NCI-H460 (cell line): ENCODE measurements around the gene GJA4. TPM values are rescaled to one million over a fixed set of nuclear protein-coding genes. Genes with fewer than 3 reads are reported as not detected.

Experiments used
- DNase-seq: peaks from one replicate; pipeline ENCODE4 v3.0.0-alpha.2; 2016; ENCODE audit warnings: low read depth; ENCODE audit errors: extremely low read depth
- polyA plus RNA-seq: library from polyadenylated mRNA; depleted of rRNA; stranded (reverse); fragments of >200 nt; gene quantifications from 2 replicates; pipeline ENCODE4 v1.2.3, GENCODE V29; 2014; cell fraction: nucleus; rRNA removed
- total RNA-seq: library from RNA; depleted of rRNA; stranded (reverse); fragments of >200 nt; shearing (Covaris generic); gene quantifications from 2 replicates; pipeline ENCODE4 v1.2.3, GENCODE V29; 2014; rRNA removed

The GJA4 gene
- total RNA-seq: not detected in 2 replicates
- polyA plus RNA-seq: not detected in 2 replicates

- no peak for DNase-seq
These were observed at the start of gene GJA4 for GRCh38 chr1:34792868-34793727. TSS of gene GJA4 (plus strand) at chr1:34792999. CDS start at chr1:34794214, 1,215 bp downstream.

DNA sequence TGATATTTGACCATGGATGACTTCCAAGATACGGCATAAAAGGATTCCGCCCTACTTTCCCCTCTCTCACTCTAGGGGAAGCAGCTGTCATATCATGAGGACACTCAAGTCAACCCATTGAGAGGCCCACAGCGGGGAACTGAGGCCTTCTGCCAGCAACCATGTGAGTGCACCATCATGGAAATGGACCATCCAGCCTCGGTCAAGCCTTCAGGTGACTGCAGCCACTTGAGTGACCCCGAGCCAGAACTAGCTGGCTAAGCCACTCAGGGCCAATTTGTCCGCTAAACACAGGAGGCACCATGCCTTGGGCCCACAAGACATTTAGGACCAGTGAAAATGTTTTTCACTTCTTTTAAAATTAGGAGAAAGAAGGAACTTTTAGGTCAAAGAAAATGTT is 49.0 kb upstream of the GJA4 start:
- DNase-seq: no peak

- DNase-seq: no peak
These were observed 47.9 kb upstream of the GJA4 start for GRCh38 chr1:34744851-34745250.

DNA sequence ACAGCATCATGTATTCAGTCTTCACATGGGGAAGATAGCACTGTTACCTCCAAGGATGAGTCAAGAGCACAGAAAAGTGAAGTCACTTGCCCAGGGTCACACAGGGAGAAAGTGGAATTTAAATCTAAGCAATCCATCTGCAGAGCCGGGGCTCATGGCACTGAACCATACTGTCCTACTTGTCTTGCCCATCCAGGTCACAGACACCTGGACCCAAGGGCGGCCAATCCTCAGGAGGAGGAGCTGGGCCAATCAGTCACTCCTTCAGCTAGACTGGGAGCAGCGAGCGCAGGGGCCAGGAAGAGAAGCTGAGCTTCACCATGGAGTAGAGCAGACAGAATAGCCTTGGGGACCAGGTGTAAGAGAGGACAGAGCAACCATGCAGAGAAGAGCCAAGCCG is 47.1 kb upstream of the GJA4 start:
- DNase-seq: no peak

DNA sequence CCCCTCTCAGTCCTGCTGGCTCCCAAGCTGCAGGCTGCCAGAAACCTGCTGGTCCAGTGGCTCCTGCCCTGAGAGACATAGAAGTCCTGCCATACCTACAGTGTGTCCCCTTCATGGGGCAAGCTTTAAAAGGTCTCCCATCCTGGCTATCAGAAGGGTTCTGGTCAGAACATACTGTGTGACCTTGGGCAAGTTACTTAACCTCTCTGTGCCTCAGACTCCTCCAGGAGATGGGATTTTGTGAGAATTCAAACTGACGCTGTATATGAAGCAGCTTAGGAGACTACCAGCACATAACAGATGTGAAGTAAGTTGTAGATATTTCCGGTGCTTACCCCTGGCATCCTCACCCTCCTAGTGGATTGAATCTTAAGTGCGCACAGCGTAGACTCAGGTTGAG is 46.7 kb upstream of the GJA4 start:
- DNase-seq: no peak

- no peak for DNase-seq
These were observed 45.8 kb upstream of the GJA4 start for GRCh38 chr1:34746785-34747637.

DNA sequence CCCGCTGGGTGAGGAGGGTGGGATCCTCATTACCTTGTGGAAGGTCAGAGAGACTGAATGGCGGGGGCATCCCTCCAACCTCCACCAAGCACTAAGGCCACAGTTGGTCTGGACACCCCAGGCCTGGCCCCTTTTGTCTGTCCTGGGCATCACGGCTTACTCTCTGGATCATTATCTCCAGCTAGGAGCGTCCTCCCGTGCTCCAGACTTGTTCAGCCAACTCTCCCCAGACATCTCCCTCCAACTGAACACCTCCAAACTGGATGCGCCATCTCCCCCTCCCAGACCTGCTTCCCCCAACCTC is 45.2 kb upstream of the GJA4 start:
- DNase-seq: no peak

GRCh38 chr1:34749992-34750391 is 42.8 kb upstream of the GJA4 start:
- no peak for DNase-seq

DNA sequence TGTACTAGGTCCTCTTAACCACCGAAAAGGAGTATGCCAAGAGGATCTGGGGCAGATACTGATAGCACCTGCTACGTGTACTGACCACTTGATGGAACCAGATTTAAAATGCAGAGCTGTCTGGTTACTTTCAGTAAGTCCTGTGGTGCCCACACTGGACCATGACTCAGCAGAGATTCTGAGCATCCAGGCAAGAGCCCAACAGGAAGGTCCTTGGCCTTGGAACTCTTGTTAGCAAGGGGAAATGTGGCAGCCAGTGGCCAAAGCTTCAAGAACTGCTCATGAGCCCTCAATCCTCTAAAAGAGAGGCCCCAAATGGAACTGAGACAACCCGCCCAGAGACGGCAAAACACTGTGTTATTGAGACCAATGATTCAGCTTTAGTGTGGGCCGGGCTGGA is 42.2 kb upstream of the GJA4 start:
- DNase-seq: no peak

- no peak for DNase-seq
These were observed 39.6 kb upstream of the GJA4 start for GRCh38 chr1:34753163-34753562.

GRCh38 chr1:34754964-34755637 is 37.7 kb upstream of the GJA4 start, which contains the start of gene GJB5:
TSS of gene GJB5 (plus strand) at chr1:34755047. CDS start at chr1:34757331, 2,284 bp downstream.
- no peak for DNase-seq

GRCh38 chr1:34755961-34756360 is 36.8 kb upstream of the GJA4 start:
- no peak for DNase-seq

- no peak for DNase-seq
These were observed 35.4 kb upstream of the GJA4 start for GRCh38 chr1:34757386-34757785.

- no peak for DNase-seq
These were observed 34.0 kb upstream of the GJA4 start for GRCh38 chr1:34758751-34759150.

DNA sequence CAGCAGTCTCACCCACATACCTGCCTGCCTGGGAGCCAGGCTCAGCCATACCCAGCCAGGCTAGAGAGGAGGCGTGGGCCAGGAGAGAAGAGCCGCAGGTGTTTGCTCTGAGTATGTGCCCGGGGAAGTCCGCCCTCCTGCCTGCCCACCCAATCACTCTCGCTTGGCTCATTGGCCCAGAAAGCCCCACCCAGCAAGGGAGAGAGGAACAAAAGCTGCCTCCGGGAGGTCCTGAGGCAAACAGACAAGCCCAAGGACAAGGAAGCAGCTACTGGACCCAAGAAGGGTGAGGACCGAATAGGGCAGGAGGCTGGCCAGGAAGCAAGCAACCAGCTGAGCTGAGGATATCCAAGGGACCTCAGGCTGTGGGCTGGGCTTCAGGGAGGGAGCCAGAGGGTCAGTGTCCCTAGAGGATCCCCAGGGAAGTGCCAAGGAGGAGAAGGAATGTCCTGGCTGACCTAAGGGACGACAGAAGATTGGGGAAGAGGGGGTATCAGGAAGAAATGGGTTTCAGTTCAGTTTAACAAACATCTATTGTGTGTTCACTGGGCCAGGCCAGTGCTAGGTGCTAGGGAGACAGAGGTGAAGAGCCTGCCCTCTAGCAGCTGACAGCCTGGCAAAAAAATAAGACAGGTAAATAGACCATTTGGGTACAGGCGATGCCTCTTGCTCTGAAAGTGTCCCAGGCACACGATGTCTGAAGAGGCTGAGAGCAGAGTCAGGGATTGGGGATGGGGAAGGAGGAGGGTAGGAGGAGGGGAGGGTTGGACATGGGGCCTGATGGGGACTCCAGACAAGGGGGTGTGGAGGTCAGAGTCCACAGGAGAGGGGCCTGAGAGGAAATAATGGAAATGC is 33.1 kb upstream of the GJA4 start, which contains the start of gene GJB4:
GJB4 (plus strand) TSS at position 238 of the 855 bp plus-strand sequence. CDS start 1,515 bp downstream, outside the sequence.
- no peak for DNase-seq

GRCh38 chr1:34761176-34761761 is 31.5 kb upstream of the GJA4 start:
- no peak for DNase-seq

DNA sequence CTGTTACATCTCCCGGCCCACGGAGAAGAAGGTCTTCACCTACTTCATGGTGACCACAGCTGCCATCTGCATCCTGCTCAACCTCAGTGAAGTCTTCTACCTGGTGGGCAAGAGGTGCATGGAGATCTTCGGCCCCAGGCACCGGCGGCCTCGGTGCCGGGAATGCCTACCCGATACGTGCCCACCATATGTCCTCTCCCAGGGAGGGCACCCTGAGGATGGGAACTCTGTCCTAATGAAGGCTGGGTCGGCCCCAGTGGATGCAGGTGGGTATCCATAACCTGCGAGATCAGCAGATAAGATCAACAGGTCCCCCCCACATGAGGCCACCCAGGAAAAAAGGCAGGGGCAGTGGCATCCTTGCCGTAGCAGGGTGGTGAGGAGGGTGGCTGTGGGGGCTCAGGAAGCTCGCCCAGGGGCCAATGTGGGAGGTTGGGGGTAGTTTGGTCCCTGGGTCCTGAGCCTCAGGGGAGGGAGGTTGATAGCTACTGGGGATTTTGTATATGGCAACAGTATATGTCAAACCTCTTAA is 31.0 kb upstream of the GJA4 start:
- no peak for DNase-seq

DNA sequence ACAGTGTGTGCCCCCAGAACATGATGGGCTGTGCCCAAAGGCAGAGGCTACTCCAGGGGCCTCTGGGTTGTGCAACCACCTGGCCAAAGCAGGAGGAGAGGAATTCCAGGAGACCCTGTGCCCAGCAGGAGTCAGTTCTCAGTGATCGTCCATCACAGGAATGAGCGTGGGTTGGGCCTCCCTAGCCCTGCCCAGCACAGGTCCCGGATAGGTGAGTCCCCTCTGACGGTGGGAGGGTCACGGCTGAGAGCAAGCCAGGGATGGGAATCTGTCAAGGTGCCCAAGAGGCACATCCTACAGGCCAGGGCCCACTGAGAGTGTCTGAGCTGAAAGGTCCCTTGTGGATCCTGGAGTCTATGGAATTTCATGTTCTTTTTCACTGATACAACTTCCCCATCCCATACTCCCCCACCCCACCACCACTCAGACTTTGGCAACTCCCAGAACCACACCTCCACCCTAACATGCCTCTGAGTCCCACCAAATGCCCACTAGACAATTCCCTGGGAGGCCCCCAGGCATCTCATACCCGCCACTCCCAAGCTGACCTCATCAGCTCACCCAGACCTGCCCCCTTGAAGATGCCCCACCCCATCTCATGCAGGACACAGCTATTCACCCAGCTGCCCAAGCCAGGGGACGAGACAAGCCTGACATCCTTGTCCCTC is 30.2 kb upstream of the GJA4 start:
- no peak for DNase-seq
